NCI-H1417 treated with DMSO at 0.1 percent for 48 hours (cell line): ENCODE results near the gene MUC6.
"Not testable (repeated sequence)": the region's sequence is repeated elsewhere in the genome, so short reads cannot be mapped to it uniquely, and the experiment has no call there.

Experiments
- DNase-seq: peaks from one replicate; lab custom pipeline; 2025; lab: John Stamatoyannopoulos, UW

Gene MUC6

DNA sequence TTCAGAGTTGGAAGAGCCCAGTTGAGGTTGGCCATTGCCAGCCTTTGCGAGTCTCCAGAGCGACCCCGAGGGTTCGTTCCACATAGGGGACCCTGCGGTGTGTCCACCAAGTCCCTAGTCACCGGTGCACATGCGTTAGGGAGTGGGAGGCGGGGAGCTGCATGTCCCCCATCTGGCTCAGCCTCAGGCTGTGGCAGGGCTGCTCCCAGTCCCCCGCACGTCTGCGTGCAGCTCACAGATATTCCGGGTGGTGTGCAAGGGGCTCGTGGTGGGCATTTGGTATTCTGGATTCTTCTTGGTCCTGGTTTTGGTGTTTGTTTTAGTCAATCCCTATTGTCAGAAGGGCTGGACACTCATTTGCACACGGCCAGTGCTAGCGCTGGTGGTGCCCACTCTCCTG lies 48.8 kb downstream of the MUC6 start:
- DNase-seq, result no peak

DNA sequence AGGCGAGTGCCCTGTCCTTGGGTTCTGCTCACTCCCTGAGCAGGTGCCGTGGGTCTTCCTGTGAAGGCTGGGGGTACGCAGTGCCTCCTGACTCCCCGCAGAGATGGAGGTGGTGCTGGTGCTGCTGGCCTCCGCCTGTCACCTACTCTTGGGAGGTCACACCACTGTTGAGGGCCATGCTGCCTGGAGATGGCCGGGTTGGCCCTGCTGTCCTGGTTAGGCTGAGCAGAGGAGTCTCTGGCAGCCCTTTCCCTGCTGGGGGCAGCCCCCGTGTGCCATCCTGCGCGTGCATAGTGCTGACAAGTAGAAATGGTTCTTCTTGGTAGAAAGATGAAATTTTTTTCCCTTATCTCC lies 49.6 kb downstream of the MUC6 start:
- no peak for DNase-seq

DNA sequence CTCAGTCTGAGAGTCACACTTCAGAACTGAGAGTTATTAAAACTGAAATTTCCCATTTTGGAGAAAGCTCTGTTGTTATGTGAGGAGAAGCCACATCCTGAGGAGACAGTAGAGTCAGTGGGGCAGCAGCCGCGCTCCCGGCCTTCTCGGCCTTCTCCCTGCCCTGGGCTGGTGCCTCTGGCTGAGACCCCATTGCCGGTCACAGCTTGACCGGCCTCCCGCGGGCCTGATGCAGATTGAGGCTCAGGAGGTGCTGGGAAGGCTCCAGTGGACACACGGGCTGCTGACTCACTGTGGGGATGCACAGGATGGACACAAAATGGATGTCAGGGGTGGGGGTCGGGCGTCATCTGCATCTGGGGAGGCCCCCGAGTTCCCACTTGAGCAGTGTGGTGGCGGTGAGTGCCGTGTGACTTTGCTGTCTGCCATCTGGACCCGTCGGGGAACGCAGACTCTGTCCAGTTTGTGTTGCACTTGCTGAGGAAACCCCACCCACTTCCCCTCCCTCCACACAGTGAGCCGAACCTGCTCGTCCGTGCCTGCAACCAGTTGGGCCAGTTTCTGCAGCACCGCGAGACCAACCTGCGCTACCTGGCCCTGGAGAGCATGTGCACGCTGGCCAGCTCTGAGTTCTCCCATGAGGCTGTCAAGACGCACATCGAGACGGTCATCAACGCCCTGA lies 50.1 kb downstream of the MUC6 start:
- no peak for DNase-seq

GRCh38 chr11:985848-986247 lies 50.7 kb downstream of the MUC6 start:
- DNase-seq, result no peak

GRCh38 chr11:985406-985805 lies 51.1 kb downstream of the MUC6 start:
- no peak for DNase-seq

DNA sequence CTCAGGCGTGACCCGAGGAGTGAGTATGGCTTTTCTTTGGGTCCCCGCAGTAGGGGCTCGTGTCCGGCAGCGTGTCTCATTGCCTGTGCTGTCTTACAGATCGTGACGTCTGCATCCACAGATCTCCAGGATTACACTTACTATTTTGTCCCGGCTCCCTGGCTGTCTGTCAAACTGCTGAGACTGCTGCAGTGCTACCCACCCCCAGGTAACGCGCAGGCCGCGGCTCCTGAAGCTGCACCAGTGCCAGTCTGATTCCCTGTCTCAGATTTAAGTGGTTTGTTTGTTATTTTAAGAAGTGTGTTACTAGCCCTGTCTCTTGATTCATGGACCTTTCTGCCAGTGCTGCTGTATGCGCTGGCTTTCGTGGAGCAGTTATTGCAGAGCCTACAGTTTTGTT lies 52.0 kb downstream of the MUC6 start:
- DNase-seq, result no peak

- no peak for DNase-seq
Observed at GRCh38 chr11:981764-982163, 54.8 kb downstream of the MUC6 start.

- DNase-seq, result no peak
Observed at GRCh38 chr11:980438-981357, 55.8 kb downstream of the MUC6 start.

GRCh38 chr11:978781-979180 lies 57.7 kb downstream of the MUC6 start:
- DNase-seq, result no peak

DNA sequence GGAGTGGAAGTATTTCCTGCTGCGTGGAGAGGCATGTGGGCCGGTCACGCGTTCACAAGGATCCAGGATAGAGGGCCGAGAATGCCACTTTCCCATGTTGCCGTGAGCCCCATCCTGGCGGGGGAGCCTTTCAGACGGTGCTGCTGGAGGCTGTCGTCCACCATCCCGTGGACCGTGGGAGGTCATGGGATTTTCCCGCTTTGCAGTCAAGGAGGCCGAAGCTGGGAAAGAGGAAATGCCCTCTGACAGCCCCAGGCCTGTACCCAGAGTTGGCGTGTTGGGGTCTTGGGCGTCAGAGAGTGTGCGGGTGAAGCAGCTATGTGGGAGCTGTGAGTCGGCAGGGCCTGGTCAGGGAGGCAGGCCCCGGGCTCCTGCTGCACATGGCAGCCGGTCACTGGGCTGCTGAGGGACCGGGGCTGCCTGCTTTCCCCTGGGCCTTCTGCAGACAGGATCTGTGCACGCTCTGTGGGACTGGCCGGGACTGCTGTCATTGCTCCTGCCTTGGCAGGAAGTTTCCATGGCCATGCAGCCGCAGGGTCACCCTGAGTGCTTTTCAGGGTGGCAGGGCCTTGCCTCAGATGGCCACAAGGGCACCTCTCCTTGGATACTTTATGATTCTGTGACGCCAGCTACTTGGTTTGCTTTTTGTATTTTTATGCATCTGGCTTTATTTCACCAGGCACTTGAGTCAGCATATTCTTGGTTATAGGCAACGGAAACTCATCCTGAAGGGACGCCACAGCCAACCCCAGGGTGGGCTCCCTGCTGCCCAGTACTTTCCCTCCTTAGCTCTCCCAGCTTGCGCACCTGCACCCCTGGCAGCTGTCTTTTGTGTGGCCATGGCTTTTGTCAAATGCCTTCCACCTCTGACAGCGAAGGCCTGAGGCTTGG lies 58.4 kb downstream of the MUC6 start:
- DNase-seq, result no peak

- no peak for DNase-seq
Observed at GRCh38 chr11:976431-977160, 59.9 kb downstream of the MUC6 start.

DNA sequence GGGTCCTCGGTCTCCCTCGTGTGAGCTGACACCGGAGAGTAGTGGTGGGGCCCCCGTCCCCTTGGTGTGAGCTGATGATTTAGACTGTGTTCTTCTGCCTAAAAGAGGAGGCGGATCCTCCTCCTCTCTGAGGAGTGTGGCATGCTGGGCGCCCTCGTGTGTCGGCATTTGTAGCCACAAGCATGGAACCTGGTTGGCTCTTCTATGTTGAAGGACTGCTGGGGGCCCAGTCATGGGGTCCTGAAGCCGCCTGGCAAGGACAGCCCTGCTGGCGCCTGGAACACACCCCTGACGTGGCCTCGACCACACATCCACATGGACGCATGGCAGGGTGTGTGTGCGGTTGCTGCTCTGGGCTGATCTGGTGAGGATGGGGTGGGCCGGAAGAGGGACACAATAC lies 60.7 kb downstream of the MUC6 start:
- DNase-seq, result no peak

GRCh38 chr11:975376-975775 lies 61.1 kb downstream of the MUC6 start:
- DNase-seq, result not testable (repeated sequence)

- DNase-seq, result no peak
Observed at GRCh38 chr11:973237-973636, 63.3 kb downstream of the MUC6 start.

GRCh38 chr11:972523-973211 lies 63.9 kb downstream of the MUC6 start:
- DNase-seq, result no peak

GRCh38 chr11:971731-972365 lies 64.7 kb downstream of the MUC6 start:
- no peak for DNase-seq

DNA sequence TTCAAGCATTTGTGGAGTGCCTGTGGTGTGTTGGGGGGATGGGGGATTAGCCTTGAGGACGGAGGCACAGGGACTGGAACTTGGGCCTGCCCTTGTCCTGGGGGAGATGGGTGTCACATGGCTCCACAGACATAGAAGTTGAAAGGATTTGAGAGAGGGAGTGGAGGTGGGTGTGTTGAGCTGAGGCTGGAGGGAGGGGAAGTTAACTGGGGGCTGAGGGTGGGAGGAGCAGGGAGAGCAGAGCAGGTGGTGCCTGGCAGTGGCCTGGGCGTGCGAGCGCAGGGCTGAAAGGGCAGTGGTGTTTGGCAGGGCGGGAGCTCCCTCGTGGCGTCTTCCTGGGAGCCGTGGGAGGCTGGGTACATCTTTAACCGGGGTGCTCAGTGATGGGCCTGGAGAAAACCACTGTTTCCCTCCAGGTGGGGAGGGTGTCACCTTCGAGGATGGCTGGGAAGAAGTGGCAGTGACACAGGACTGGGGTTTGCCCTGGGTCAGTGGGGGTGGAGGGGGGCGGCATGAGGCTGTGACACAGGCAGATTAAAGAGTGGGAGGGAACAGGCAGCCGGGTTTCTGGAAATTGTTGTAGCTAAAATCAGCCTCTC lies 65.3 kb downstream of the MUC6 start:
- DNase-seq, result no peak

- DNase-seq, result no peak
Observed at GRCh38 chr11:970319-970871, 66.1 kb downstream of the MUC6 start.

DNA sequence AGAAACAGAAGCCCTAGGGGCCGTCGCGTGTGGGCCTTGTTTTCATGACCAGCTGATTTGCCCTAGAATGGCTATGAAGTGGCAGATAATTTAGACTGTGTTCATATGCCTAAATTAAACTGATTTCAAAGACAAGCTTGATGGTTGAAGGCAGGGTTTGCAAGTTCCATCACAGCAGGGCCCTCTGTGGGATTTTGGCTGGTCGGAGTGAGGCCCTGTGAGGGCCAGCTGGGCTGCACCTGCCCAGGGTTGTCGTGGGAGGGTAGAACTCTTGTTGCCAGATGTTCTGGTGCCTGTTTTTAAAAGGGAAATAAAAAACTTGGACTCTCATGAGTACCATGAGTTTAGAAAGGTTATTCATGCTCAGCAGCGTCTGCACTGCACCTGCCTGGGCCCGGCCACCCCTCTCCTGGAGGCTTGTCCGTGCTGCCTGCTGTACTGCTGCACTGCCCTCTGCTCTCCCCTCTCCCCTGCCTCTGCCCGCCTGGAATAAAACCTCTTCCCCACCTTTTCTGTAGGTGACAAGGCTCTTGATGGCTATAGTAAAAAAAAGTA lies 66.8 kb downstream of the MUC6 start:
- DNase-seq, result no peak

DNA sequence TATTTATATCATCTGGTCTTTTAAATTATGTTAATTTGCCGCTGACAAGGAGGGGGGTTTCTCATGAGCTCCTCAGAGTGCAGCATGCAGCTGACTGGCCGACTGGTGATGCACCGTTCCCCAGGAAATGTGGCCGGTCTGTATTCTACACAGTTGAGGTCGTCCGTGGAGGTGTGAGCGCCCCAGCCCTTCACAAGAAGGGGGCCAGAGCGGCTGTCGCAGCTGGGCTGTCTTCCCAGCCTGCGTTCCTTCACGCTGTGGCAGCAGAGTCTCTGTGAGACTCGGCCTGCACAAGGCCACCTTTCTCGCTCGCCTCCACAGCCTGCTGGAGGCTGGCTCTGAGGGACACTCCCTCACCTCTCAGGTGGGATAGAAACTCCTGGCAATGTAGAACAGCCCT lies 67.7 kb downstream of the MUC6 start:
- no peak for DNase-seq
